ENCODE results near the gene PLCB1.
A peak's percentile ranks its signal among the peaks of the same experiment; 100 is the strongest.

PLCB1 gene

DNA sequence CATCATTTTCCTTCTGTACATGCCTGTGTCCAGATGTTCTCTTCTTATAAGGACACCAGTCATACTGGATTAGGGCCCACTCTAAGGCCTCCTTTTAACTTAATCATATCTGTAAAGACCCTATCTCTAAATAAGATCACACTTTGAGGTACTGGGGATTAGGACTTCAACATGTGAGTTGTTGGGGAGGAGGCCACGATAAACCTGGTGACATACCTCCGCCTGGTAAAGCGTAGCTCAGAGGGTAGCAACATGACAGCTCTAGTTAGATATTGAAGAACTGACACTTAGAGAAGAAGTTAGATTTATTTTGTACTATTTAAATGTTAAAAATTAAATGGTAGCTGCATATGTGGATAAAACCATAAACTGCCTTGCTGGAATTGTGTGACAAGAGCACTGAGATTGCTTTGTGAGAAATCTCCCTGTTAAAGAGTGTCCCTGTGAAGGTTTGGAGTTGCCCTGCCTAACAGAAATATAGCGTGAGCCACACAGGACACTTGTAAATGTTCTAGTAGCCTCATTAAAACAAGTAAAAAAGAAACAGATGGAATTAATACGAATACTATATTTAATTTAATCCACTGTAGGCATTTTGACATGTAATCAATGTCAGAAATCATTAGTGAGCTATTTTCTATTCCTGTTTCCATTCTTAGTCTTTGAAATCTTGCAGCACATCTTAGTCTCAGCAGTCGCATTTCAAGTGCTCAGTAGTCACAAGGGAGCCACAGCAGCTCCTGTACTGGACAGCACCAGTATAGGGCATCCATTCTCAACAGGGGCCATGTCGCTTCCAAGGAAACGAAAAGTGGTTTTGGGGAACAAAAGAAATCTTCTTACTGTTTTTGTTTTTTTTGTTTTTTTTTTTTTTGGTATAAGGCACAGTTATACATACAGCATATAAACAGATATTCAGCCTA is 13.4 kb downstream of the PLCB1 start:
- H3K4me2 ChIP-seq (ENCODE audit: low read depth, low read length, poor library complexity, severe bottlenecking) = peak overlapping the region; percentile 67
- peaks cover 66% of the 10 kb centered on the region for H3K4me1 ChIP-seq (ENCODE audit: insufficient read depth, low read length, poor library complexity, severe bottlenecking)

DNA sequence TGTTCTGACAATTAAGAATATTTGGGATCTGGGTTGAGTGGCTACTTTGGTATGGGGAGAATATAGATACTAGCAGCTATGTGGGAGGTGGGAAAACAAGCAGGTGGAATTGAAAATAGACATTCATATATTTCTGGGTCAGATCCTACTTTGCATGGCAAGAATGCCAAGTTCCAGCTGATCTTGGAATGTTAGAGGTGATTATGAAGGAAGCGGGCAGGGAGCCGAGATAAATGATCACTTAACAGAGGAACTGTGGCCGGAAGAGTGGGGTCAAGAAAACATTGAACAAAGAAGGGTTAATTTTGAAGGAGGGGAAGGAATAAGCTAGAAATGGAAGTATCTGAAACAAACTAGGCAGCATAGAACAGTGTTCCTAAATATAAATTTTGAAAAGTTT is 15.4 kb downstream of the PLCB1 start:
- no peak overlapping the region for H3K9ac ChIP-seq (ENCODE audit: low read depth, low read length, poor library complexity, severe bottlenecking)
- H3K9me3 ChIP-seq (ENCODE audit: insufficient read depth, low read depth, low read length) = no peaks in the 10 kb centered on the region
- no peak overlapping the region for H3K4me2 ChIP-seq (ENCODE audit: low read depth, low read length, poor library complexity, severe bottlenecking)

More for the DNA sequence above, 13.4 kb downstream of the PLCB1 start:
- H3K36me3 ChIP-seq (ENCODE audit: insufficient read depth, low read length) = 0 out of 2 replicates have a peak, but pooled peaks cover 5% of the 10 kb centered on the region
- H3K27me3 ChIP-seq (ENCODE audit: insufficient read depth, low read length, poor library complexity, severe bottlenecking) = no peaks in the 10 kb centered on the region
- H2AFZ ChIP-seq (ENCODE audit: low read length) = no peak overlapping the region
- peak overlapping the region; percentile 41 for H3K4me3 ChIP-seq (ENCODE audit: low read length, poor library complexity, severe bottlenecking)
- TF ChIP-seq CTCF (conservative IDR thresholded peaks at IDR 0.05; ENCODE audit: low read length) (no peak), EZH2phosphoT487 (IDR thresholded peaks at IDR 0.05; ENCODE audit: borderline replicate concordance) (no peak)
- H4K20me1 ChIP-seq (ENCODE audit: insufficient read depth, low read length, poor library complexity, severe bottlenecking) = no peaks in the 10 kb centered on the region
- no peaks in the 10 kb centered on the region for H3K9me3 ChIP-seq (ENCODE audit: insufficient read depth, low read depth, low read length)
- H3K9ac ChIP-seq (ENCODE audit: low read depth, low read length, poor library complexity, severe bottlenecking) = peak overlapping the region; percentile 20
- H3F3A ChIP-seq (ENCODE audit: low read depth) = 0 out of 2 replicates have a peak, but pooled peaks cover 6% of the 10 kb centered on the region
- no peaks in the 10 kb centered on the region for H3K9me2 ChIP-seq (replicated peaks; ENCODE audit: low read depth, low read length)
- H3K79me2 ChIP-seq (ENCODE audit: insufficient read depth, low read length) = peaks cover 91% of the 10 kb centered on the region

DNA sequence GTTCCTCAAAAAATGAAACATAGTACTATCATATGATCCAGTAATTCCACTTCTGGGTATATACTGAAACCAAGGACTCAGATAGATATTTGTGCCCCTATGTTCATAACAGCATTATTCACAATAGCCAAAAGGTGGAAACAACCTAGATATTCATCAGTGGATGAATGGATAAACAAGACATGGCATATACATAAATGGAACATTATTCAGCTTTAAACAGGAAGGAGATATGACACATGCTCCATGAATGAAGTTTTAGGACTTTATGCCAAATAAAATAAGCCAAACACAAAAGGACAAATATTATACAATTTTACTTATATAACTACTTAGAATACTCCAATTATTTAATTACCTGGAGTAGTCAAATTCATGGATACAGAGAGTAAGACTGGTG is 16.4 kb downstream of the PLCB1 start:
- H3K9me3 ChIP-seq (ENCODE audit: insufficient read depth, low read depth, low read length) = no peaks in the 10 kb centered on the region
- H2AFZ ChIP-seq (ENCODE audit: low read length) = no peak overlapping the region
- H4K20me1 ChIP-seq (ENCODE audit: insufficient read depth, low read length, poor library complexity, severe bottlenecking) = no peaks in the 10 kb centered on the region
- H3K36me3 ChIP-seq (ENCODE audit: insufficient read depth, low read length) = 0 out of 2 replicates have a peak, but pooled peaks cover 5% of the 10 kb centered on the region
- no peak overlapping the region for H3K4me2 ChIP-seq (ENCODE audit: low read depth, low read length, poor library complexity, severe bottlenecking)
- peaks cover 11% of the 10 kb centered on the region; the same call in 1 of the 2 replicates for H3F3A ChIP-seq (ENCODE audit: low read depth)
- peaks cover 76% of the 10 kb centered on the region for H3K79me2 ChIP-seq (ENCODE audit: insufficient read depth, low read length)
- H3K9ac ChIP-seq (ENCODE audit: low read depth, low read length, poor library complexity, severe bottlenecking) = no peak overlapping the region
- H3K27me3 ChIP-seq (ENCODE audit: insufficient read depth, low read length, poor library complexity, severe bottlenecking) = no peaks in the 10 kb centered on the region
- H3K4me1 ChIP-seq (ENCODE audit: insufficient read depth, low read length, poor library complexity, severe bottlenecking) = peaks cover 74% of the 10 kb centered on the region
- no peak for TF ChIP-seq EZH2phosphoT487 (IDR thresholded peaks at IDR 0.05; ENCODE audit: borderline replicate concordance)
- no peak for TF ChIP-seq CTCF (conservative IDR thresholded peaks at IDR 0.05; ENCODE audit: low read length)
- no peak overlapping the region for H3K4me3 ChIP-seq (ENCODE audit: low read length, poor library complexity, severe bottlenecking)
- no peaks in the 10 kb centered on the region for H3K9me2 ChIP-seq (replicated peaks; ENCODE audit: low read depth, low read length)

More for the DNA sequence above, 15.4 kb downstream of the PLCB1 start:
- Histone ChIP-seq H3K4me1 (ENCODE audit: insufficient read depth, low read length, poor library complexity, severe bottlenecking) (peaks cover 74% of the 10 kb centered on the region), H4K20me1 (ENCODE audit: insufficient read depth, low read length, poor library complexity, severe bottlenecking) (no peaks in the 10 kb centered on the region), H3K79me2 (ENCODE audit: insufficient read depth, low read length) (peaks cover 81% of the 10 kb centered on the region), H3K4me3 (ENCODE audit: low read length, poor library complexity, severe bottlenecking) (no peak overlapping the region), H3K36me3 (ENCODE audit: insufficient read depth, low read length) (0 out of 2 replicates have a peak, but pooled peaks cover 5% of the 10 kb centered on the region), H3K27me3 (ENCODE audit: insufficient read depth, low read length, poor library complexity, severe bottlenecking) (no peaks in the 10 kb centered on the region), H2AFZ (ENCODE audit: low read length) (no peak overlapping the region), H3F3A (ENCODE audit: low read depth) (peaks cover 9% of the 10 kb centered on the region; the same call in 1 of the 2 replicates), H3K9me2 (replicated peaks; ENCODE audit: low read depth, low read length) (no peaks in the 10 kb centered on the region)
- TF ChIP-seq CTCF (conservative IDR thresholded peaks at IDR 0.05; ENCODE audit: low read length) (no peak), EZH2phosphoT487 (IDR thresholded peaks at IDR 0.05; ENCODE audit: borderline replicate concordance) (no peak)
